Hematopoietic multipotent progenitor cell treated with erythropoietin and hydrocortisone succinate and interleukin-3 and kit ligand, for 4 days (in vitro differentiated cells): ENCODE measurements around the gene IFIT1.

Source experiments
- DNase-seq: peaks from one replicate; pipeline ENCODE4 v3.0.0-alpha.2; 2015

IFIT1 gene, protein sequence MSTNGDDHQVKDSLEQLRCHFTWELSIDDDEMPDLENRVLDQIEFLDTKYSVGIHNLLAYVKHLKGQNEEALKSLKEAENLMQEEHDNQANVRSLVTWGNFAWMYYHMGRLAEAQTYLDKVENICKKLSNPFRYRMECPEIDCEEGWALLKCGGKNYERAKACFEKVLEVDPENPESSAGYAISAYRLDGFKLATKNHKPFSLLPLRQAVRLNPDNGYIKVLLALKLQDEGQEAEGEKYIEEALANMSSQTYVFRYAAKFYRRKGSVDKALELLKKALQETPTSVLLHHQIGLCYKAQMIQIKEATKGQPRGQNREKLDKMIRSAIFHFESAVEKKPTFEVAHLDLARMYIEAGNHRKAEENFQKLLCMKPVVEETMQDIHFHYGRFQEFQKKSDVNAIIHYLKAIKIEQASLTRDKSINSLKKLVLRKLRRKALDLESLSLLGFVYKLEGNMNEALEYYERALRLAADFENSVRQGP

DNA sequence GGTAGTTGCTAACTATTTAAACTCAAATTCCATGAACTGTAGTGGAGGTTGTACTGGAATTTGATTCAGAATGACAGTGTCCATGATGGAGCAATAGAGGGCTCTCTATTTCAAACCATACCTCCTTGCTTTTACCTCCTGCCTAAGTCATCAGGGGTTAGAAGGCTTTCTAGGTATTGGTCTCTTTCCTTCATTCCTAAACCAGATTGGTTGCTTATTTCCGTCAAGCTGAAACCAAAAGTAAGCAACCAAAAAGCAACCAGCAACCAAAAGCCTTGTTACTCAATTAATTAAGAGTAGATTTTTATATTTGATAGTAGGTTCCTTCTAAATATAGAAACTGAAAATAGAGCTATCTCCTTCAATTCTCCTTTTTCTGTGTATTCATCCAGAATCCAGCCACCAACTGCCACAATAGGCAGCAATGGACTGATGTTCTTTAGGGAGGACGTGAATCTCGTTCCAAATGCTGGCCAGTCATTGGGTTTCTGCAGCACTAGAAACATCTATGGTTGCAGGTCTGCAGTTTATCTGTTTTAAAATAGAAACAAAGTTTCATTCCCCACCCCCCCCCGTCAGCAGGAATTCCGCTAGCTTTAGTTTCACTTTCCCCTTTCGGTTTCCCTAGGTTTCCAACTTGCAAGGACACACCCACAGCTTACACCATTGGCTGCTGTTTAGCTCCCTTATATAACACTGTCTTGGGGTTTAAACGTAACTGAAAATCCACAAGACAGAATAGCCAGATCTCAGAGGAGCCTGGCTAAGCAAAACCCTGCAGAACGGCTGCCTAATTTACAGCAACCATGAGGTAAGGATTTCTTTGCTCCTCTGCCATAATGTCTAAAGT lies at the start of gene IFIT1:
IFIT1 (plus strand) TSS at position 717 of the 850 bp plus-strand sequence; CDS start at position 807, 90 bp downstream.
- DNase-seq = peak; percentile 91

DNA sequence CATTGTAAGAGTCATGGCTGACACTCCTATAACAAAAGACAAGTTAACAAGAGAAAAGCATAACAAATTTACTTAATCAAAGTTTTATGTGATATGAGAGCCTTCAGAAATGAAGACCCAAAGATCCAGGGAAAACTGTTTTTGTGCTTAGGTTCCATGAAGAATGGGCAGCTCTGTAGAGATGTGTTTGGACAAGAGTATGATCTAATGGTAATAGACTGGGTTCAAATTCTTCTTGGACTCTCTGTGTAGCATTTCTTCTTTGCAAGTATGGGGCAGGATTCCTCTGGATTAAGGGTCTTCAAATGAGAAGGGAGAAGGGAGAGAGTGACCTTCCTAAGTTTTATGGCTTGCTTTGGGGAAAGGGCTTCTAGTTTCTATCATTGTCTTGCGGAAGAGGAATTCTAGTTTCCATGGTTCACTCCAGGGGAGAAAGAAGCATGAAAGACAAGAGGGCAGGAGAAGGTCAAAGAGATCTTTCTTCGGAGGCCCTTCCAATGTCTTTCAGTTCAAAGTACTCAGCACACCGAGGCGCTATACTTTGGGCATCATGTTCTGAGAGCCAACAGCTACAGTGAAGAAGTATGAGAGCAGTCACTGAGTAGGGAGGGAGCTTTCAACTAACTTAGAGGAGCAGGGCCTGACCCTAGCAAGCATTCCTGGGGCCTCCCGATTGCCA lies 49.2 kb upstream of the IFIT1 start:
- no peak for DNase-seq

DNA sequence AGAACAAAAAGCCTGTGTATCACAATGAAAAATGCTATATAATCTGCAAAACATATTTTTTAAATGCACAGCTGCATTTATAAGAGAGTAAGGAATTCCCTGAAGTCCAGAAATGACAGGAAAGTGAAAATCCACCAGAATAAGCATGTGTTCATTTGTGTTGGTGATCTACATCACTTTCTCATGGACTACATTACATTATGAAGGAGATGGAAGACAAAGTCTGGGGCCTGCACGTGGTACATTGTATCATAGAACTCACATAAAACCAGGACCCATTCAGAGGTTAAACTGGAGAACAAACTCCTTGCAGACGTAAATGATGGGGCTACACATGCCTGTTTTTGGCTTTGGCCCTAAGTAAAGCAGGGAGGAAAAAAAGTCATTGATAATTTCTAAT lies 48.3 kb upstream of the IFIT1 start:
- DNase-seq = no peak

DNA sequence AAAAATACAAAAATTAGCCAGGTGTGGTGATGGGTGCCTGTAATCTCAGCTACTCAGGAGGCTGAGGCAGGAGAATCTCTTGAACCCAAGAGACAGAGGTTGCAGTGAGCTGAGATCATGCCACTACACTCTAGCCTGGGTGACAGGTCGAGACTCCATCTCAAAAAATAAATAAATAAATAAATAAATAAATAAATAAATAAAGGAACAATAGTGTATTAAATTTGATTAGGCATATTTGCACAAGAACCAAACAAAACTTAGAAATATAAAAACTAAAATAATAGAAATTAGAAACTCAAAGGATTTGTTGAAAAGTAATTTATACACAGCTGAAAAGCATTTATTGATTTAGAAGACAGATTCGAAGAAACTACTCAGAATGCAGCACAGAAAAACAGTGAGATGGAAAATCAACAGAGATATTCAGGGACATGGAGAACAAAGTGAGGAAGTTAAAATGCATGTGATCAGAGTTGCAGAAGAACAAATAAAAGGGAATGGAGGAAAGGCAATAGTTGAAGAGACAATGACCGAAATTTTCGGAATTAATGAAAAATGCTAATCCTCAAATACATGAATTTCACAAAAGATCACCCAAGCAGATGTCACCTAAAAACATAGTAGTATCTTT lies 46.9 kb upstream of the IFIT1 start:
- DNase-seq = no peak

- peak; percentile 44 for DNase-seq
Measured at GRCh38 chr10:89346405-89347254, 45.8 kb upstream of the IFIT1 start.

DNA sequence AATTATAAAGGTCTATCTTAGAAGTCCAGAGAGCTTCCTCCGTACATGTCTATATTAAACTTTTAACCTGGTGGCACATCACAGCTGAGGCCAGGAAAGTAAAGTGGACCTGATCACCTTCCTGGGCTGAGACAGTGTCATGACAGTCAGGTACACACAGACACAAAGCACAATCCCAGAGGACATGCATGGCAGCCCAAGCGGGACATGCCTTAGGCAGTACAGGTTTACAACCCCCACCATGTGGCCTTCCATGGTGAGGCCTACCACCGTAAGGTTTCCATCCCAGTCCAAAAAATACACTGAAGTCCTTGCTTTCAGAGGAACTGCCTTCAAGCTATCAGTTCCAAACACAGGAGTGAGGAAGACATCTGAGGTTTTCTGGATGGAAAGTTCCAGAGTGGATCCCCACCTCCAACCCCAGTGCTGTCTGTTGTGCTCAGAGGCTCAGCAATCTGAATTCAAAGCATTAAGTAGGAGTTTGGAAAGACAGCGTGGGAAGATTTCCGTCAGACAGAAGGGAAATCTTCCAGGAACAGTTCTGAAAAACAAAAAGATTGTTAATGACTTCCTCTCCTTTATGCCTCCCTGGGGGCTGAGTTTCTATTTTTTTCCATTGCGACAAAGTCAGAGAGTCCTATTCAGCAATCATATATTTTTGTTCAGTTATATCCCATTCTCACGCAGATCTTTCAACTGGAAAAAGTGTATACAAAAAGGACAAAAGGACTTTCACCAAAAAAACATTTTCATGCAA lies 44.5 kb upstream of the IFIT1 start:
- no peak for DNase-seq

DNA sequence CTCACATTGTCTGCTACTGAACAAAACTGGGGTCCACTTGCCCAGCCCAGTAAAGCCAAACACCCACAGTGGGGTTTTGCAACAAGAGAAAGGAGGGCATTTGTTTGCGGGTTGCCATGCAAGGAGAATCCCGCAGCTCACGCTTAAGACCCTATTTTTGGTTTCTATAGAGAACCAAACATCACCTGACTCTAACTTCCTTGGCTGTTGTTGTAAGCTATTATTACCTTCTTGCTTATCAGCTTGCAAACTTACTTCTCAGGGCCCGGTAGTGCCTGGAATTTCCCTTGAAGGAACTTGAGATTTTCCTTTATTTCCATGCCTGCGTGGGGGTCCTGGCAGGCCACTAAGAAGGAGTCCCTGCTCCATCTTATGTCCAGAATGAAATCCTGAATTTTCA lies 43.9 kb upstream of the IFIT1 start:
- DNase-seq = no peak

DNA sequence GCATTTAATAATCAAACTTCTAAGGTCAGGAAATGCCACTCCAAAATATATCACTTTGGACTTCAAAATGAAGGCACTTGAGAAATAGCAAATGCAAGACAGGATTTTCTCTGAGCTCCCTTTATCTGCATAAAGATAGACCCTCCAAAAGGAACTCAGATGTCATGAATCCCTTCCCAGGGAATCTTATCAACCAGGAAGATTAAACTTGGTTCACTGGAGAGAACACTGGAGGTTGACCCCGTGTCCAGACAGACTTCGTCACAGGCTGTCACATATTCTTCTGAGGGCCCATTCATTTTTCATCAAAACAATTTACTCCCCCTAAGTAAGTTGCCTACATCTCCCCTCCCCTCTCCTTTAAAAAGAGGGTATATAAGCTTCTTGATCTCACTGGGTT lies 43.4 kb upstream of the IFIT1 start:
- DNase-seq = no peak

DNA sequence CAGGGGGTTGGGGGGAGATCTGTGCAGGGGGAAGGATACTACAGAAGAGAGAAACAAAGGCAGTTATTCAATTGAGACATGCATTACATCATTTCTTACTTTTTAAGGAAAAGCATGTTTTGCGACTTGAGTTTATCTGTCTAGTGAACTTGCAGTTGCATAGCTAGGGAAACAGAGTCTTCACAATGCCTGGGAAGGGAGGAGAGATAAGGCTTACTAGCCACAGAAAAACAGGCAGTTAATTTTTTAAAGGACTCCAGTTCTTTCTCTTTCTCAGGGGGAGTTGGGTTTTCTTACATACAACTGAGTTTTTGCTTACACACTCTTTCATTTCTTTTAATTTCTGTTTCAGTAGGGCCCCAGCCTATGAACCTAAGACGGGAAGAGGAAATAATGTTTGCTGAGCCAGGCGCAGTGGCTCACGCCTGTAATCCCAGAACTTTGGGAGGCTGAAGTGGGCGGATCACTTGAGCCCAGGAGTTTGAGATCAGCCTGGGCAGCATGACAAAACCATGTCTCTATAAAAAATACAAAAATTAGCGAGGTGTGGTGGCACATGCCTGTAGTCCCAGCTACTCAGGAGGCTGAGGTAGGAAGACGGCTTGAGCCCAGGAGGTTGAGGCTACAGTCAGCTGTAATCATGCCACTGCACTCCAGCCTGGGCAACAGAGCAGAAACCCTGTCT lies 41.6 kb upstream of the IFIT1 start:
- DNase-seq = peak; percentile 86

GRCh38 chr10:89351412-89351779 lies 41.0 kb upstream of the IFIT1 start:
- no peak for DNase-seq

DNA sequence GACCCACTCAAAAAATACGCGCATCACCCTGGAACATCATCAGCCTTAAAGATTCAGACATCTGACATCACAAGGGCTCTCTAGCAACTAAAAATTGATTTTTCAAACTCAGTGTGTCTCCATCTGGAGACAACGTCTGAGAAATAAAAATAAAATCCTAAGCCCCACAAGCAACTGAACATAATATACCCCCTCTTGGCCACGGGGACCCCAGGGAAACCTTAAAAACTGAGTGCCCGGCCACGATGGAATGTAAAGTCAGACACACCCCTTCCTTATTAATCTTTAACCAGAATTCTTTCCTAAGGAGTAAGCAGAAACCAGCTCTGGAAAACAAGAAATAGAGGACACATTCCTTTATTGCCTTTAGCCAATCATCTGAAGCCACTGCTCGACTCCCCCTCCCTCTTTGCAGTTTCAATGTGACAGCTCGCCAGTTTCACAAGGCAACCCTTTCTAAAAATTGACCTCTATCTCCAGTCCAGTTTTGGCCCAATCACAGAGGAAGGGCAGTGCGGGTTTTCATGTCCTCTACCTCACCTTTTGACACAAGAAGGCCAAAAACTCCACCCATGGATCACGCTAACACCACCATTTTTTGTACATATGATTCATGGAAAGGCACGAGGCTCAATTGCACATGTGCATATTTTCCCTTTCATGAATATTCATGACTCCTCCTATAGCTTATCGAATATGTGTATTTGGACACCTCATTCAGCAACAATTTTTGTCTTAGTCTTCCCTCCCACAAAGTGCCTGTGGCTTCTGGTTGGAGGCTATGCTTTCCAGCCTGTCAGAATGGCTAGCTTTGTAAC lies 40.4 kb upstream of the IFIT1 start:
- no peak for DNase-seq

- peak; percentile 82 for DNase-seq
Measured at GRCh38 chr10:89352802-89353201, 39.6 kb upstream of the IFIT1 start.

- DNase-seq = no peak
Measured at GRCh38 chr10:89355394-89355931, 37.0 kb upstream of the IFIT1 start.

DNA sequence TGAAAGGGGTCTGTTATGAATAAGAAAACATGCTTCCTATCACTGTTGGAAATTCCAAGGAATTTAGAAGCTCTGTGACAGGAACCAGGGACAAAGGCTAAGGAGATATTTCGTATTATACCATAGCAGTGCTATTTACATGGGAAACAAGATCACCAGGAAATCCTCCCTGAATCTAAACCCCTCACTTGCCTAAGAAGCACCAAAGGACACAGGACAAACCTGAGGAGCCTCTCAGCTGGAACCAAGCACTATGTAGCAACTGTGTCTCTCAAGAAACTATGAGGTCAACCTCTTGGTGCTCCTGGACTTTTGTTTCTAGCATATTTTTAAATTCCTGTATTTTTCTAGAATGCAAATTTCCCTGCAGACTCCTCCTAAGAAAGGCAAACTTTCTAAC lies 35.3 kb upstream of the IFIT1 start:
- no peak for DNase-seq

- peak; percentile 71 for DNase-seq
Measured at GRCh38 chr10:89357975-89358374, 34.4 kb upstream of the IFIT1 start.

DNA sequence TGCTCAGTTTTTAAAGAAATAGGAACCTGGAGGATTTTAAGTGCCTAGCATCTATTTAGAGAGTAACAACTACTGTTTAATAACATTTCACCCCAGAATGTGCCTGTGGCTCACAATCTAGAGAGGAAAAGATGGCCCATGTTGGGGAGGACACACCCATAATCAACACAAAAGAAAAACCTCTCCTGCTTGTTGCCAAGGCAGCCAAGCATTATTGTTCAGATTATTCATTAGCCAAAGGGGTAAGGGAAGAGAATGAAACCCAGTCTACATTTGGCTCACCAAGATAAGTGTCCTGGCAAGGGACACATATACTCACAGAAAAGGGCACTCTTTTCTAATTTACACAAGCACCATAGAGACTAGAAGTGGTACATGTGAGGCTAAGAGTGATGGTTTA lies 32.3 kb upstream of the IFIT1 start:
- peak; percentile 86 for DNase-seq

DNA sequence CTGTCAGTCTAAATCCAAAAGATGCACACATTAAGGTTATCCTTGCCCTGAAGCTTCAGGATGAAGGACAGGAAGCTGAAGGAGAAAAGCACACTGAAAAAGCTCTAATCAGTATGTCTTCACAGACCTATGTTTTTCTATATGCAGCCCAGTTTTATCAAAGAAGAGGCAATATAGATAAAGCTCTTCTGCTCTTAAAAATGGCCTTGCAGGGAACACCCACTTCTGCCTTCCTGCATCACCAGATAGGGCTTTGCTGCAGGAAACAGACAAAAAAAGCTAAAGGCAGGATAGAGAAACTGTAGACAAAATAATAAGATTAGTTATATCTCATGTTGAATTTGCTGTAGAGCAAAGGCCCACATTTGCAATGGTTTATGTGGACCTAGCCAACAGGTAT lies 29.5 kb upstream of the IFIT1 start:
- peak; percentile 92 for DNase-seq

DNA sequence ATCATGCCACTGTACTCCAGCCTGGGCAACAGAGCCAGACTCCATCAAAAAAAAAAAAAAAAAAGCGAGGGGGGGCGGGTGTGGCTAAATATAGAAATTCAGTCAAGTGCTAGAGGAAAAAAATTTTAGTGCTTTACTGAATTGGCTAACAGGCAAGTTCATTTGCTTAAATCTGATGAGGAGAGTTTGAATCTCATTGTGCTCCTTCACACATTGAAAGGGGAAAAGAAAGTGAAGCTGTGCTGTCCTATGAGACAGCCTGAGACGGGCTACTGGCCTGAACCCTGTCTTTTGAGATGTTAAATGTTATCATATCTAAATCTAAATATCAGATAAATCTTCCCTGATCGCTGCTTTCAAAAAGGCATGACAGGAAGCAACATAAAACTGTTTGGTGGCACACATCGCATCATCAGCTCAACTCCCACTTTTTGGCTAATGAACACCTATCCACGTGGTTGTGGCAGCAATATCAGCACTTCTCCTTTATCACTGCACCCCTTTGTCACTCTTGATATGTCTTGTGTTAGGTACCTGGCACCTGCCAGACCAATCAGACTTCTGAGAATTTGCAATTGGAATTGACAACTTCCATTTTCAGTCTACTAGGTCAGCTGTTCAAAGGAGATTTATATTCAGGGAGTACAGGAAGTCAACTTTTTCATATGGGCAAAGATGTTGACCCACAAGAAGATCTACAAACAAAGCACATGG lies 28.5 kb upstream of the IFIT1 start:
- DNase-seq = no peak

DNA sequence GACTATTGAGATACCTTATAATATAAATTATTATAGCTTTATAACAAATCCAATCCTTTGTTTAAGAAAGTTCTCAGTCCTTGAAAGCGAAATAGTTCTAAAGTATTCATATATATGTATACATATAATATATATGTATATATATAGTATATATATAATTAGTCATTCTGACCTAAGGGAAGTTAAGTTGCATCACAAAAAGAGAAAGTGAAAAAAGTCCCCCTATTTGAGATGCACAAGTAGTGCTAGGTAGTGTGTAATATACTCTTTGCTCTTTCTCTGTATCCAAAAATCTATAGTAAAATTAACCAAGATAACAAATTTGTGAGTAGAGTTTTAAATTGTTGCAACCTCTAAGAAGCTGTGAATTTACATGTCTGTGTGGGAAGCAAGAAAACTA lies 27.9 kb upstream of the IFIT1 start:
- no peak for DNase-seq
